Keratinocyte (primary cell): Measurements from ENCODE around the gene SYVN1.

Experiments
- EZH2 ChIP-seq: IDR thresholded peaks from one replicate; pipeline ENCODE4 v1.6.1; 2012; ENCODE audit warnings: inconsistent platforms, mild to moderate bottlenecking, low read length, moderate library complexity
- TF ChIP-seq, protein P1 (sequence below), 3 experiments: IDR thresholded peaks in 1 of 3; conservative IDR thresholded peaks in 1 of 3; optimal IDR thresholded peaks in 1 of 3; 2 replicates in 2 of 3; 3 replicates in 1 of 3; pipeline versions ENCODE3 to v1.5.1; 2011; ENCODE audit warnings: low read length in 3 of 3, mild to moderate bottlenecking in 3 of 3, moderate library complexity in 2 of 3, control low read depth in 1 of 3, inconsistent platforms in 1 of 3; ENCODE audit not compliant: insufficient read depth in 2 of 3; ENCODE audit errors: extremely low read depth in 1 of 3

DNA sequence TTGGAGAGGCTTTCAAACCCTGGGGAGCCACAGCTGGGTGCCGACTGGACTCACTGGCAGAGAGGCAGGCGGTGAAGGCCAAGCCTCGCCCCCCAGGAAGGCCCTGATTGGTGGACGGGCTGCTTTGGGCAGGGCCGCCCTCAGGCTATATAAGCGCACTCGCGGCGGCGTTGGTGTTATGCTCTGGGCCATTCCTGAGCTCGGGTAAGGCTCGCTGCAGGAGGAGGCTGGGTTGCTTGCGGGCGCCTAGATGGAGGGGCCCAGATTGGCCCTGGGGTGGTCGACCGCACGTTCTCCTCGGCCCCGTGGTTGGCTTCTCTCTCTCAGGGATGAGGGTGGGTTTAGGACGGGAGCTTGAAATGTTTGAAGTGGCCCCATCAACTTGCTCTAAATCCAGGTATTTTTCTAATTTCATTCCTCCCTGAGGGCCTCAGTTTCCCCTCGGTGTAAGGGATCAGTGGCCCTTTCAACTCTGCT lies 35.8 kb upstream of the SYVN1 start, which contains the start of gene SPDYC:
- TF ChIP-seq, protein P1, sequence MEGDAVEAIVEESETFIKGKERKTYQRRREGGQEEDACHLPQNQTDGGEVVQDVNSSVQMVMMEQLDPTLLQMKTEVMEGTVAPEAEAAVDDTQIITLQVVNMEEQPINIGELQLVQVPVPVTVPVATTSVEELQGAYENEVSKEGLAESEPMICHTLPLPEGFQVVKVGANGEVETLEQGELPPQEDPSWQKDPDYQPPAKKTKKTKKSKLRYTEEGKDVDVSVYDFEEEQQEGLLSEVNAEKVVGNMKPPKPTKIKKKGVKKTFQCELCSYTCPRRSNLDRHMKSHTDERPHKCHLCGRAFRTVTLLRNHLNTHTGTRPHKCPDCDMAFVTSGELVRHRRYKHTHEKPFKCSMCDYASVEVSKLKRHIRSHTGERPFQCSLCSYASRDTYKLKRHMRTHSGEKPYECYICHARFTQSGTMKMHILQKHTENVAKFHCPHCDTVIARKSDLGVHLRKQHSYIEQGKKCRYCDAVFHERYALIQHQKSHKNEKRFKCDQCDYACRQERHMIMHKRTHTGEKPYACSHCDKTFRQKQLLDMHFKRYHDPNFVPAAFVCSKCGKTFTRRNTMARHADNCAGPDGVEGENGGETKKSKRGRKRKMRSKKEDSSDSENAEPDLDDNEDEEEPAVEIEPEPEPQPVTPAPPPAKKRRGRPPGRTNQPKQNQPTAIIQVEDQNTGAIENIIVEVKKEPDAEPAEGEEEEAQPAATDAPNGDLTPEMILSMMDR (optimal IDR thresholded peaks at IDR 0.05 in 1 of 3, IDR thresholded peaks at IDR 0.05 in 1 of 3, conservative IDR thresholded peaks at IDR 0.05 in 1 of 3; ENCODE audit: extremely low read depth in 1 of 3, insufficient read depth in 2 of 3, low read length in 3 of 3): no peak
- TF ChIP-seq EZH2: no peak
